Subcutaneous adipose tissue (tissue), 4 donors: Measurements from ENCODE around the gene LCN12. TPM values are rescaled to one million over a fixed set of nuclear protein-coding genes. Genes with fewer than 3 reads are reported as not detected.

Experiments
- total RNA-seq, 4 donors: library from RNA; depleted of rRNA; stranded (reverse); fragments of >200 nt; gene quantifications; one replicate each; pipeline ENCODE4 v1.1.0, GENCODE V29; 2016
- TF ChIP-seq, protein P1 (sequence below): fragments of 450-650 bp; IDR thresholded peaks from one replicate; pipeline ENCODE4 v1.5.1; 2016; ENCODE audit warnings: low read depth, mild to moderate bottlenecking, control low read depth, antibody characterized with exemption, moderate library complexity

LCN12 gene
- total RNA-seq, 4 donors from 2014 or later = not detected

DNA sequence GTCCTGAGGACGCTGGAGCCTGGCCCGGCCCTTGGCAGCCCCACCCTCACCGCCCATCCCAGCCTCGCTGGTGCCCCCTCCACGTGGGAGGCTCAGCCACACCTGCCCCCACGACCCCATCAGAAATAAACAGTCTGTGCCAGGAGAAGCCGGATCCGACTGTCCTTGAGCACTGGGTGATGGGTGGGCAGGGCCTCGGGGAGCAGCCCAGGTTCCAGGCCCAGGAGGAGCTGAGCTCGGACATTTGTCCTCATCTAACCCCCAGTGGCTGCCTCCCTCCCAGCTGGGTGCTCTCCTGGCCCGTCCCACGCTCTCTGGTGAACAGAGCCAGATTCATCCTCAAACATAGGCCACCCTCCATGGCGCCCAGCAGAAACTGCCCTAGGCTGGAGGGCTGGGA is 20.7 kb downstream of the LCN12 start:
- TF ChIP-seq, protein P1, sequence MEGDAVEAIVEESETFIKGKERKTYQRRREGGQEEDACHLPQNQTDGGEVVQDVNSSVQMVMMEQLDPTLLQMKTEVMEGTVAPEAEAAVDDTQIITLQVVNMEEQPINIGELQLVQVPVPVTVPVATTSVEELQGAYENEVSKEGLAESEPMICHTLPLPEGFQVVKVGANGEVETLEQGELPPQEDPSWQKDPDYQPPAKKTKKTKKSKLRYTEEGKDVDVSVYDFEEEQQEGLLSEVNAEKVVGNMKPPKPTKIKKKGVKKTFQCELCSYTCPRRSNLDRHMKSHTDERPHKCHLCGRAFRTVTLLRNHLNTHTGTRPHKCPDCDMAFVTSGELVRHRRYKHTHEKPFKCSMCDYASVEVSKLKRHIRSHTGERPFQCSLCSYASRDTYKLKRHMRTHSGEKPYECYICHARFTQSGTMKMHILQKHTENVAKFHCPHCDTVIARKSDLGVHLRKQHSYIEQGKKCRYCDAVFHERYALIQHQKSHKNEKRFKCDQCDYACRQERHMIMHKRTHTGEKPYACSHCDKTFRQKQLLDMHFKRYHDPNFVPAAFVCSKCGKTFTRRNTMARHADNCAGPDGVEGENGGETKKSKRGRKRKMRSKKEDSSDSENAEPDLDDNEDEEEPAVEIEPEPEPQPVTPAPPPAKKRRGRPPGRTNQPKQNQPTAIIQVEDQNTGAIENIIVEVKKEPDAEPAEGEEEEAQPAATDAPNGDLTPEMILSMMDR = no peak

DNA sequence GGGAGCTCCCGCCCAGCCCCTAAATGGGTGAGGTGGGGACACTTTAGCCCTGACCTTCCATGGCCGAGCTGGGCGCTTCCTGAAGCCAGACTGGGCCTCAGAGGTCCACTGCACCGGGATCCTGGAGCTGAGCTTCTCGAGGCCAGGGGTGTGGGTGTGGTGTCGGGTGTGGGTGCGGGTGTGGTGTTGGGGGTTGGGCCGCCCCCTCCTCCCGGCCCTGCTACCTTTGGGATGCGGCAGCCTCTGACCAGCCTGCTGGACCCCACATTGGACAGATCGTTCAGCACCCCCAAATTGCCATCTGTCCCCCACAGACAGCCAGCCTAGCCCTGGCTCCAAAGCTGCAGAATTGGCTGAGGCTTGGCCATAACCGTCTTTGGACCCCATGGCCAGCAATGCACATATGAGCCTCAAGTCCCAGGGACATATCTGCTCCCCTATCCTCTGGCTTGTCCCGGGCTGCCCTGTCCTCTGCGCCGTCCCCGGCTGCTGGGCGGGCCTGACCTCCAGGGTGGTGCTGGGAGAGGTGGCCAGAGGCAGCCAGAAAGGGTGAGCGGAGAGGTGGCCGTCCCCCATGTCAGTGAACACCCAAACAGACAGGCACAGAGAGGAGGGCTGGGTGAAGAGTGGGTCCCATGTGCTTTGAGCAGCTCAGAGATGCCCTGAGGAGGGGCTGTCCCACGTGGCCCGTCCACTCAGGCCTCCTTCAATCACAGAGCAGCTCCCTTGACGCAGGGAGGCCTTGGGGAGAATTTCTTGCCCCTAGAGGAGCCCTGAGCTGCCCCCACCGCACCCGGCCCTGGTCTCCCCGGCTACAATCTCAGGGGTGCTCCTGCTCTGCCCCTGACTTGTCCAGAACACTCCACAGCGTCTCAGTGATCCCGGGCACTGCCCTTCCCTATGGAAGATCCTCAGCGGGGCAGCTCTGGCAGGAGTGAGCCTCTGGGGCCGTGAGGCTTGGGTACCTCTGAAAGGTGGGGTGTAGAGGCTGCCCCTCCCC is 21.8 kb downstream of the LCN12 start:
- TF ChIP-seq, protein P1 = no peak

DNA sequence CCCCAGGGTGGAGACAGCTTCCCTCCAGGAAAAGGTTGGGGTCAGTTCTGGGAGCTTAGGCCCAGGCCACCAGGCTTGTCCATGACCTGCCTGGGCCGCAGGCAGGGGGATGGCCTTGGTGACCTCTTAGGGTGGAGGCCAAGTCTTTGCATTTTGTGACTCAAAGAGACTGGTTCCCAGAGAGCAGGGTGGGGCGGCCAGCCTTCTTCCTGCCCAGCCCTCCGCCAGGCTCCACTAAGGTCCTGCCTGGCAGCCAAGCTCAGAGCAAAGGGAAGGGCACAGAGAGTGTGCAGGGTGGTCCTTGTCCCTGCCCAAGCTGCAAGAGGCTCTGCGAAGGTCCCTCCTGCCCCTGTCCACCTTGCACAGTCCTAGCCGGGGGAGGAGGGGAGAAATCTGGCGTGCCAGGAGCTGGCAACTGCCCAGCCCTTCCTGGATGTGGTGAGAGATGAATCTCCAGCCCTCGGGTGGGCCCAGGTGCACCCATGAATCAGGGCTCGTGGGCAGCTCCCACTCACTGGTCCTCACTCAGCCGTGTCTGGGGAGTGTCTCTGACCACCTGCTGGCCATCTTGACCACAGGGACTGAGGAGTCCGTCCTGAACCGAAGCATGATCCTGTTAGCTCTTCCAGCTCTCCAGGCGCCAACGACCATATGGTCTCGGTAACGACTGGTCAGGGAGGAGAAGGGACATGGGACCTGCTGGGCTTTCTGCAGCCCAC is 22.9 kb downstream of the LCN12 start:
- TF ChIP-seq, protein P1 = no peak

DNA sequence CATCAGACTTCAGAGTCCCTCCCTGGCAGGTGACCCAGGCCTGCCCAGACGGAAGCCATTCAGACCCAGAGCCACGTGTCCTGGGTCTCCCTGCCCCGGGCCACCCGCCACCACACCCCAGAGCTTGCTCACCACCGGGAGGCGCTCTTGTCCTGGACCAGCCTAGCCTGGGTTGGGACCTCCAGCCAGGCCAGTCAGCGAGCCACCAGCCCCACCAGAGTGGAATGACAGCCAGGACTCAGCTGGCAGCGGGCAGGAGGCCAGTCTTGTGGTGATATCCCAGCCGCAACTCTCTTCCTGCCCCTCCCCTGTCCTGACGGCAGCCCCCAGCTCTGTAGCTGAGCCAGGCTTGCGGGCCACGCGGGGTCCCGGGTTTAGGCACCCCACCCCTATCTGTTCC is 23.6 kb downstream of the LCN12 start:
- TF ChIP-seq, protein P1 = no peak

DNA sequence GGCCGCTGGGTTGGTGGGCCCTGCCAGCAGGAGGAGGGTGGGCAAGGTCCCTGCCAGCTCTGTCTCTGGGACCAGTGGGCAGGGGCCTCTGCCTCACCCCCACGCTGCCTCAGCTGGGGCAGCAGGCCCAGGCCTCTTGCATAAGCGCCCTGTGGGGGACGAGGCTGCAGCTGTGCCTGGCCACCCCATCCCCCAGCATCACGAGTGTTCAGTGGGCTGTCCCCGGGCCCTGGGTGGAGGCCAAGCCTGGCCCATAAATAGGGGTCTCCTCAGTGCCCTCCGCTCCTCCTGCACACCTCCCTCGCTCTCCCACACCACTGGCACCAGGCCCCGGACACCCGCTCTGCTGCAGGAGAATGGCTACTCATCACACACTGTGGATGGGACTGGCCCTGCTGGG is 25.1 kb downstream of the LCN12 start, which contains the start of gene PTGDS:
Gene PTGDS, plus strand, starts transcription at position 282 of the 400 bp plus-strand sequence. Its CDS starts 75 bp downstream, at position 357.
- TF ChIP-seq, protein P1 = no peak

DNA sequence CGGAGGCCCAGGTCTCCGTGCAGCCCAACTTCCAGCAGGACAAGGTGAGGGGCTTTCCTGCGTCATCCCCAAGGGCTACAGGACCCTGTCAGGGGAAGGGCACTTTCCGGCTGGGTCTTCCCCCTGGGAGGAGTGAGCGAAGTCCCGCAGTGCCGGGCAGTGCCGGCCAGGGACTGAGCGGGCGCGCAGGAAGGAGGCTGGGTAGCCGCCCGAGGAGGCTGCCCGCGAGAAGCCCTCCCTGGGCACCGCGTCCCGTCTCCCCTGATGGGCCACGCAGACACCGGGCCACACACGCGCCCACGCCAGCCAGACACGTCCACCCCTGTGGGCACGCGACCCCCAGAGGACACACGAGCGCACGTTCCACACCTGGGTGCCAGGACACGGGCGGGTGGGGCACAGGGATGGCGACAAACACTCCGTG is 25.6 kb downstream of the LCN12 start:
- TF ChIP-seq, protein P1 = no peak
